ENCODE data around the gene DLG4.
"Not testable (repeated sequence)": the region's sequence is repeated elsewhere in the genome, so short reads cannot be mapped to it uniquely, and the experiment has no call there.

The DLG4 gene

DNA sequence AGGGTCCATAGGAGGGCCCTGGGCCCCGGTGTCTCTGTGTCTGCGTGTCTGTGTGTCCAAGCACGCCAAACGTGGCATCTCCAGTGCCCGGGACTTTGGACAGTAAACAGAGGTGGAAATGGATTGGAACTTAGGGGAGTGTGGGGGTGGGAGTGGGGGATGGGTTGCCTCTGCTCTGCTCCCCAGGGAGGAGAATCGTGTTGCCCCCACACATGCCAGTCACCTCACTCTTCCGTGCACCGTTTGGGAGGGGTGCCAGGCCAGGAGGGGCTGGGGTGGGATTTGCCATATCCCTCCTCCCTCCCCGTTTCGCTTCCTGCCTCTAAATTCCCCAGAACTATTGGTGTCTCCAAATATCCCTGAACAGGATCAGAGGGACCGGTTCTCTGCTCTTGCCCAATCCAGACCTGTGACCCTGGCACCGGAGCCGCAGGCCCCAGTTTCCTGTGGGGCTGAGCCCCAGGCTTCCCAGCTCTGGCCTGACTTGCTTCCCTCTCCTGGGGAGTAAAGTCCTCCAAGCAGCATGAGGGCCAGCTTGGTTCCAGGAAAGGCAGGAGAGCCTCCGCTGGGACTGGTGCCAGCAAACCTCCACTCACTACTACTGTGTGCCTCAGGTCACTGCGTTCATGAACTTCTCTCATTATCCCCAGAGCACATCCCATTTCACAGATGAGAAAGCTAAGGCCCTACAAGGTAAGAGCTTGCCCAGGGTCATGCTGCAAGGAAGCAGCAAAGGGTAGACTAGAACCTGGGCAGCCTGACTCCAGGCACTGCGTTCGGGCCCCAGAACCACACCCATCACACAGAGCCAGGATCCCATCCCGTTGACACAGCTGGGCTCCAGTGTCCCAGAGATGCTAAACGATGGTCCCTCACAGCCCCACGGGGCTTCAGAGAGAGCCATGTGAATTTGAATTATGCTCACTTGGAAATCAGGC lies 40.0 kb downstream of the DLG4 start, which contains the start of gene ASGR1:
ASGR1 (minus strand) TSS at position 54 of the 938 bp plus-strand sequence. CDS start 807 bp downstream, outside the sequence.
- Histone ChIP-seq H3K9ac (ENCODE audit: low read length) (no peak within 1 kb of the TSS), H3K27ac (ENCODE audit: low read depth, low read length) (no peak within 1 kb of the TSS), H3K4me1 (ENCODE audit: control insufficient read depth, insufficient read depth, low read length) (peaks cover 9% of the 10 kb centered on the region), H3K27me3 (ENCODE audit: control insufficient read depth, insufficient read depth, low read length) (peaks cover 13% of the 10 kb centered on the region), H3K4me3 (ENCODE audit: low read length) (peak within 1 kb of the TSS; percentile 70), H3K36me3 (ENCODE audit: control insufficient read depth, insufficient read depth, low read length) (no peaks in the 10 kb centered on the region)

DNA sequence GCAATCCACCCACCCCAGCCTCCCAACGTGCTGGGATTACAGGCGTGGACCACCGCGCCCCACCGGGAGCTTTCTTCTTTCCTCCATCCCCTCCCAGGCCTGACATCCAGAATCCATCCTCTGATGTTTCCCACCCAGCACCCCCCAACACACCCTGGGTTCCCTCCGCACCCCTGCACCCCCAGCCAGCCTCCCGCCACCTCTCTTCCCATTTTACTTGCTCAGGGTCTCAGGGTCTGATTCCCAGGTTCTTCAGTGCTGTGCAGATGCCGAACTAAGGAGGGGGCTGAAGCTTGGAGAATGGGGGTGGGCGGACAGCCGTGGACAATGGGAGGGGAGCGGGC lies 40.7 kb downstream of the DLG4 start:
- Histone ChIP-seq H3K27me3 (ENCODE audit: control insufficient read depth, insufficient read depth, low read length) (peaks cover 13% of the 10 kb centered on the region), H3K9ac (ENCODE audit: low read length) (no peak overlapping the region), H3K4me1 (ENCODE audit: control insufficient read depth, insufficient read depth, low read length) (peaks cover 9% of the 10 kb centered on the region), H3K4me3 (ENCODE audit: low read length) (no peak overlapping the region), H3K36me3 (ENCODE audit: control insufficient read depth, insufficient read depth, low read length) (no peaks in the 10 kb centered on the region), H3K27ac (ENCODE audit: low read depth, low read length) (no peak overlapping the region)

- Histone ChIP-seq H3K27ac (ENCODE audit: low read depth, low read length) (no peak overlapping the region), H3K27me3 (ENCODE audit: control insufficient read depth, insufficient read depth, low read length) (peaks cover 13% of the 10 kb centered on the region), H3K4me1 (ENCODE audit: control insufficient read depth, insufficient read depth, low read length) (peaks cover 9% of the 10 kb centered on the region), H3K9ac (ENCODE audit: low read length) (no peak overlapping the region), H3K4me3 (ENCODE audit: low read length) (peak overlapping the region; percentile 70), H3K36me3 (ENCODE audit: control insufficient read depth, insufficient read depth, low read length) (no peaks in the 10 kb centered on the region)
Measured at GRCh38 chr17:7177954-7178477, 41.6 kb downstream of the DLG4 start.

- peaks cover 9% of the 10 kb centered on the region for H3K4me1 ChIP-seq (ENCODE audit: control insufficient read depth, insufficient read depth, low read length)
- H3K4me3 ChIP-seq (ENCODE audit: low read length), result peak overlapping the region; percentile 70
- no peaks in the 10 kb centered on the region for H3K36me3 ChIP-seq (ENCODE audit: control insufficient read depth, insufficient read depth, low read length)
- peaks cover 13% of the 10 kb centered on the region for H3K27me3 ChIP-seq (ENCODE audit: control insufficient read depth, insufficient read depth, low read length)
- H3K27ac ChIP-seq (ENCODE audit: low read depth, low read length), result no peak overlapping the region
- no peak overlapping the region for H3K9ac ChIP-seq (ENCODE audit: low read length)
Measured at GRCh38 chr17:7177191-7177953, 42.3 kb downstream of the DLG4 start.

GRCh38 chr17:7176841-7177190 lies 42.8 kb downstream of the DLG4 start:
- peak overlapping the region; percentile 70 for H3K4me3 ChIP-seq (ENCODE audit: low read length)
- no peak overlapping the region for H3K27ac ChIP-seq (ENCODE audit: low read depth, low read length)
- H3K9ac ChIP-seq (ENCODE audit: low read length), result no peak overlapping the region
- H3K36me3 ChIP-seq (ENCODE audit: control insufficient read depth, insufficient read depth, low read length), result no peaks in the 10 kb centered on the region
- H3K4me1 ChIP-seq (ENCODE audit: control insufficient read depth, insufficient read depth, low read length), result peaks cover 9% of the 10 kb centered on the region
- H3K27me3 ChIP-seq (ENCODE audit: control insufficient read depth, insufficient read depth, low read length), result peaks cover 13% of the 10 kb centered on the region

DNA sequence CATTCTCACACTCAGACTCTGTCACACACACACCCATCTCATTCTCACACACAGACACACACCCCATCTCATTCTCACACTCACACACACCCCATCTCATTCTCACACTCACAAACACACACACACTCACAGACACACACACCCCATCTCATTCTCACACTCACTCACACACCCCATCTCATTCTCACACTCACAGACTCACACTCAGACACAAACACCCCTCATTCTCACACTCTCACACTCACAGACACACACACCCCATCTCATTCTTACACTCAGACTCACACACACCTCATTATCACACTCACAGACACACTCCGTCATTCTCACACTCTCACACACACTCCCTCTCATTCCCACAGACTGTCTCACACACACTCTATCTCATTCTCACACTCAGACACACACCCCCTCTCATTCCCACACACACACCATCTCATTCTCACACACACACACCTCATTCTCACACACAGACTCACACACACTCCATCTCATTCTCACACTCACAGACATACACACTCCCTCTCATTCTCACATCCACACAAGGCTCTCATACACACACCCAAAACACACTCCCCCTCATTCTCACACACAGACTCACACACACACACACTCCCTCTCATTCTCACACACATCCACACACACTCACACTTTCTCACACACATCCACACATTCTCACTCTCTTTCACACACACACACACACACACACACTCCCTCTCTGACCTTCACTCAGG lies 43.4 kb downstream of the DLG4 start:
- H3K9ac ChIP-seq (ENCODE audit: low read length), result no peak overlapping the region
- no peak overlapping the region for H3K4me3 ChIP-seq (ENCODE audit: low read length)
- H3K4me1 ChIP-seq (ENCODE audit: control insufficient read depth, insufficient read depth, low read length), result peaks cover 9% of the 10 kb centered on the region
- H3K27ac ChIP-seq (ENCODE audit: low read depth, low read length), result no peak overlapping the region
- no peaks in the 10 kb centered on the region for H3K36me3 ChIP-seq (ENCODE audit: control insufficient read depth, insufficient read depth, low read length)
- H3K27me3 ChIP-seq (ENCODE audit: control insufficient read depth, insufficient read depth, low read length), result peaks cover 13% of the 10 kb centered on the region

GRCh38 chr17:7175330-7175733 lies 44.3 kb downstream of the DLG4 start:
- Histone ChIP-seq H3K27me3 (ENCODE audit: control insufficient read depth, insufficient read depth, low read length) (peaks cover 13% of the 10 kb centered on the region), H3K36me3 (ENCODE audit: control insufficient read depth, insufficient read depth, low read length) (no peaks in the 10 kb centered on the region), H3K27ac (ENCODE audit: low read depth, low read length) (no peak overlapping the region), H3K9ac (ENCODE audit: low read length) (no peak overlapping the region), H3K4me3 (ENCODE audit: low read length) (no peak overlapping the region), H3K4me1 (ENCODE audit: control insufficient read depth, insufficient read depth, low read length) (peaks cover 9% of the 10 kb centered on the region)

GRCh38 chr17:7174603-7175326 lies 44.9 kb downstream of the DLG4 start:
- Histone ChIP-seq H3K36me3 (ENCODE audit: control insufficient read depth, insufficient read depth, low read length) (no peaks in the 10 kb centered on the region), H3K27me3 (ENCODE audit: control insufficient read depth, insufficient read depth, low read length) (peaks cover 13% of the 10 kb centered on the region), H3K4me1 (ENCODE audit: control insufficient read depth, insufficient read depth, low read length) (peaks cover 9% of the 10 kb centered on the region), H3K27ac (ENCODE audit: low read depth, low read length) (no peak overlapping the region), H3K4me3 (ENCODE audit: low read length) (peak overlapping the region; percentile 21), H3K9ac (ENCODE audit: low read length) (no peak overlapping the region)

GRCh38 chr17:7173687-7174602 lies 45.7 kb downstream of the DLG4 start:
- H3K27ac ChIP-seq (ENCODE audit: low read depth, low read length), result no peak overlapping the region
- H3K4me1 ChIP-seq (ENCODE audit: control insufficient read depth, insufficient read depth, low read length), result peaks cover 9% of the 10 kb centered on the region
- H3K27me3 ChIP-seq (ENCODE audit: control insufficient read depth, insufficient read depth, low read length), result peaks cover 13% of the 10 kb centered on the region
- H3K36me3 ChIP-seq (ENCODE audit: control insufficient read depth, insufficient read depth, low read length), result no peaks in the 10 kb centered on the region
- peak overlapping the region; percentile 21 for H3K4me3 ChIP-seq (ENCODE audit: low read length)
- no peak overlapping the region for H3K9ac ChIP-seq (ENCODE audit: low read length)

DNA sequence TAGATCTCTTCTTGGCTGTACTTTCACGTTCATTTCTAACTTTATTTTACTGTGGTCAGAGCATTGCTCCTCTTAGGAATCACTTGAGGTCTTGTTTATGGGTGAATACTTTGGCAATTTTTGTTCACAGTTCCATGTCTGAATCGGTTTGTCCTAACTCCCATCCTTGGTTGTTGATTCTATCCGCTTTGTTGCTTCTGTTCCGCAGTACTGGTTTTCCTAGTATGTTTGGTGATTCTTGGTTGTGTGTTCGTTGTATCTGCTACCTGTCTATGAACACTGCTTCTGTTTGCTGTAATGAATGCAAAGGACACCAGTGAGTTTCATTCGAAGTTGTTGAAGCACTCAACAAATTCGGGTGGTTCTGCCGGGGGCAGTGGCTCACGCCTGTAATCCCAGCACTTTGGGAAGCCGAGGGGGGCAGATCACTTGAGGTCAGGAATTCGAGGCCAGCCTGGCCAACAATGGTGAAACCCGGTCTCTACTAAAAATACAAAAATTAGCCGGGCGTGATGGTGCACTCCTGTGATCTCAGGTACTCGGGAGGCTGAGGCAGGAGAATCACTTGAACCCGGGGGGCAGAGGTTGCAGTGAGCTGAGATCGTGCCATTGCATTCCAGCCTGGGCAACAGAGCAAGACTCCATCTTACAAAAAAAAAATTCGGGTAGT lies 47.0 kb downstream of the DLG4 start:
- H3K9ac ChIP-seq (ENCODE audit: low read length); H3K4me1 ChIP-seq (ENCODE audit: control insufficient read depth, insufficient read depth, low read length); H3K27ac ChIP-seq (ENCODE audit: low read depth, low read length); H3K4me3 ChIP-seq (ENCODE audit: low read length); H3K36me3 ChIP-seq (ENCODE audit: control insufficient read depth, insufficient read depth, low read length); H3K27me3 ChIP-seq (ENCODE audit: control insufficient read depth, insufficient read depth, low read length): not testable (repeated sequence)

DNA sequence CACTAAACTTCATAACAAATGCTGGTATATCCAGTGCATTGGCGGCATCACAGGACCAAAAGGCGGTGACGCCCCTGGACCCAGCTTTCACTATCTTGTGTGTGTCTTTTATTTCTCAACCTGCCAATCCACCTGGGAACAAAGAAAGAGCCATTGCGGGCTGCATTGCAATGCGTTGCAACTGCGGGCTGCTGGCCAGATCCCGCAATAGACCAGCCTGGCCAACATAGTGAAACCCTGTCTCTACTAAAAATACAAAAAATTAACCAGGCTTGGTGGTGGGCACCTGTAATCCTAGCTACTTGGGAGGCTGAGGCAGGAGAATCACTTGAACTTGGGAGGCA lies 50.1 kb downstream of the DLG4 start:
- H3K4me1 ChIP-seq (ENCODE audit: control insufficient read depth, insufficient read depth, low read length); H3K4me3 ChIP-seq (ENCODE audit: low read length); H3K36me3 ChIP-seq (ENCODE audit: control insufficient read depth, insufficient read depth, low read length); H3K27me3 ChIP-seq (ENCODE audit: control insufficient read depth, insufficient read depth, low read length); H3K27ac ChIP-seq (ENCODE audit: low read depth, low read length); H3K9ac ChIP-seq (ENCODE audit: low read length): not testable (repeated sequence)

Measured in rectal smooth muscle tissue (tissue), 1 donor.